HEK293 (cell line): ENCODE measurements around the gene GRIK4.

Experiments used
- CTCF ChIA-PET: fragments of 350-600 bp; formaldehyde crosslinking; extraction: SDS; loops from one replicate; lab custom pipeline; 2021; ENCODE audit warnings: antibody characterized with exemption; lab: Yijun Ruan, JAX
- POLR2A ChIA-PET: fragments of 300-600 bp; formaldehyde crosslinking; extraction: SDS; loops from one replicate; lab custom pipeline; 2020; ENCODE audit warnings: antibody characterized with exemption, inconsistent platforms; lab: Yijun Ruan, JAX
- H3K27ac ChIP-seq: fragments of 200-500 bp; sonication (Bioruptor generic); 2 replicates; pipeline ENCODE4 v1.5.1; 2014; ENCODE audit warnings: low read depth, low read length, control low read depth, inconsistent platforms; ENCODE audit errors: extremely low read depth
- H3K36me3 ChIP-seq, 2 experiments: fragments of 200-500 bp in 1 of 2; sonication (Bioruptor generic) in 1 of 2; 1 replicate in 1 of 2; 2 replicates in 1 of 2; pipeline ENCODE4 v1.5.1; 2014 to 2017; ENCODE audit warnings: inconsistent platforms in 2 of 2, low read length in 2 of 2; ENCODE audit not compliant: control insufficient read depth in 2 of 2, insufficient read depth in 1 of 2
- H3K4me1 ChIP-seq: fragments of 200-500 bp; sonication (Bioruptor generic); 2 replicates; pipeline ENCODE4 v1.5.1; 2014; ENCODE audit warnings: mild to moderate bottlenecking, low read length, inconsistent platforms; ENCODE audit not compliant: control insufficient read depth, insufficient read depth
- H3K4me3 ChIP-seq: 2 replicates; pipeline ENCODE4 v1.5.1; 2011; ENCODE audit warnings: low read depth, mild to moderate bottlenecking, control low read depth, low read length, moderate library complexity
- H3K9me3 ChIP-seq: fragments of 200-500 bp; sonication (Bioruptor generic); 2 replicates; pipeline ENCODE4 v1.5.1; 2014; ENCODE audit warnings: low read depth, low read length, inconsistent platforms; ENCODE audit not compliant: control insufficient read depth, insufficient read depth
- AEBP2 ChIP-seq: fragments of 450-650 bp; formaldehyde crosslinking; IDR thresholded peaks from 2 replicates; pipeline ENCODE4 v1.5.1; 2016; ENCODE audit warnings: missing biosample characterization, missing genetic modification characterization, borderline replicate concordance
- GFI1B ChIP-seq: fragments of 450-650 bp; formaldehyde crosslinking; IDR thresholded peaks from 2 replicates; pipeline ENCODE4 v1.5.1; 2016; ENCODE audit warnings: missing biosample characterization, missing genetic modification characterization
- HIC1 ChIP-seq: fragments of 450-650 bp; formaldehyde crosslinking; IDR thresholded peaks from 2 replicates; pipeline ENCODE4 v1.5.1; 2016; ENCODE audit warnings: missing biosample characterization, missing genetic modification characterization
- INSM2 ChIP-seq: fragments of 450-650 bp; formaldehyde crosslinking; IDR thresholded peaks from 2 replicates; pipeline ENCODE4 v1.5.1; 2016; ENCODE audit warnings: missing biosample characterization, missing genetic modification characterization
- KLF1 ChIP-seq: fragments of 450-650 bp; formaldehyde crosslinking; IDR thresholded peaks from 2 replicates; pipeline ENCODE4 v1.5.1; 2016; ENCODE audit warnings: missing biosample characterization, missing genetic modification characterization
- OSR2 ChIP-seq: fragments of 450-650 bp; formaldehyde crosslinking; IDR thresholded peaks from 2 replicates; pipeline ENCODE4 v1.5.1; 2016; ENCODE audit warnings: missing biosample characterization, missing genetic modification characterization
- ZBTB26 ChIP-seq: fragments of 450-650 bp; formaldehyde crosslinking; optimal IDR thresholded peaks from 2 replicates; pipeline ENCODE3; 2016; ENCODE audit warnings: missing biosample characterization, mild to moderate bottlenecking, missing genetic modification characterization
- ZFP69B ChIP-seq: fragments of 450-650 bp; formaldehyde crosslinking; IDR thresholded peaks from 2 replicates; pipeline ENCODE4 v1.5.1; 2016; ENCODE audit warnings: missing biosample characterization, missing genetic modification characterization
- ZNF16 ChIP-seq: fragments of 450-650 bp; formaldehyde crosslinking; IDR thresholded peaks from 2 replicates; pipeline ENCODE4 v1.5.1; 2016; ENCODE audit warnings: low read depth, missing biosample characterization, missing genetic modification characterization
- ZNF274 ChIP-seq, 2 experiments: fragments of 200-500 bp in 1 of 2; fragments of 450-650 bp in 1 of 2; sonication (Bioruptor generic) in 1 of 2; formaldehyde crosslinking in 1 of 2; IDR thresholded peaks; 2 replicates each; pipeline versions ENCODE4 v1.5.1 to v1.6.1; 2014 to 2016; ENCODE audit warnings: borderline replicate concordance in 1 of 2, inconsistent platforms in 1 of 2, low read length in 1 of 2, missing biosample characterization in 1 of 2, missing genetic modification characterization in 1 of 2
- ZNF280C ChIP-seq: fragments of 450-650 bp; formaldehyde crosslinking; IDR thresholded peaks from 2 replicates; pipeline ENCODE4 v1.5.1; 2016; ENCODE audit warnings: missing biosample characterization, missing genetic modification characterization
- ZNF362 ChIP-seq: fragments of 450-650 bp; formaldehyde crosslinking; IDR thresholded peaks from 2 replicates; pipeline ENCODE4 v1.5.1; 2016; ENCODE audit warnings: missing biosample characterization, missing genetic modification characterization
- ZNF513 ChIP-seq: fragments of 450-650 bp; IDR thresholded peaks from 2 replicates; pipeline ENCODE4 v1.5.1; 2018; ENCODE audit warnings: missing biosample characterization, missing genetic modification characterization
- ZNF549 ChIP-seq: fragments of 450-650 bp; IDR thresholded peaks from 2 replicates; pipeline ENCODE4 v1.5.1; 2018; ENCODE audit warnings: missing biosample characterization, missing genetic modification characterization, mild to moderate bottlenecking, inconsistent platforms, moderate library complexity
- ZNF707 ChIP-seq: fragments of 450-650 bp; formaldehyde crosslinking; IDR thresholded peaks from 2 replicates; pipeline ENCODE4 v1.5.1; 2016; ENCODE audit warnings: missing biosample characterization, missing genetic modification characterization
- ZNF843 ChIP-seq: fragments of 450-650 bp; formaldehyde crosslinking; IDR thresholded peaks from 2 replicates; pipeline ENCODE4 v1.5.1; 2016; ENCODE audit warnings: missing biosample characterization, missing genetic modification characterization

The GRIK4 gene

GRCh38 chr11:120524536-120525085, 13.1 kb downstream of the GRIK4 start:
- Histone ChIP-seq H3K27ac (no peak overlapping the region), H3K4me3 (no peak overlapping the region), H3K36me3 (no peaks in the 10 kb centered on the region), H3K4me1 (no peaks in the 10 kb centered on the region), H3K9me3 (no peaks in the 10 kb centered on the region)
- TF ChIP-seq ZNF843 (tag by site-specific recombination) (no peak), ZFP69B (no peak), ZNF280C (tag by site-specific recombination) (no peak), ZNF362 (no peak), ZNF707 (tag by site-specific recombination) (no peak), AEBP2 (no peak), ZBTB26 (no peak), ZNF16 (tag by site-specific recombination) (no peak), GFI1B (tag by site-specific recombination) (no peak), ZNF274 (IDR thresholded peaks at IDR 0.05; ENCODE audit: low read length) (no peak), ZNF274 (tag by site-specific recombination; IDR thresholded peaks at IDR 0.05; ENCODE audit: borderline replicate concordance) (no peak), HIC1 (tag by site-specific recombination) (no peak), ZNF549 (tag by site-specific recombination) (no peak), KLF1 (tag by site-specific recombination) (no peak), INSM2 (tag by site-specific recombination) (no peak), ZNF513 (no peak), OSR2 (tag by site-specific recombination) (no peak)
- POLR2A ChIA-PET = no interaction called here
- CTCF ChIA-PET = interaction anchor here (1.3 kb wide), 1 partner anchor 161 kb away, joined by 4 read pairs; no protein-coding TSS in a partner anchor
